OCI-LY1 (cell line): ENCODE measurements around the gene SIDT1.

Source experiments
- CTCF ChIP-seq: fragments of 200-600 bp; sonication (generic), shearing (Covaris generic); IDR thresholded peaks from 2 replicates; pipeline ENCODE4 v1.5.1; 2017; ENCODE audit warnings: mild to moderate bottlenecking, antibody characterized with exemption, low read length, moderate library complexity, mixed read lengths
- EZH2 ChIP-seq: fragments of 200-600 bp; sonication (generic), shearing (Covaris generic); IDR thresholded peaks from 2 replicates; pipeline ENCODE4 v1.8.0; 2017; ENCODE audit warnings: borderline replicate concordance, mixed run types, mild to moderate bottlenecking, antibody characterized with exemption, low read length, moderate library complexity, mixed read lengths

GRCh38 chr3:113658107-113658506, 125.8 kb downstream of the SIDT1 start:
- no peak for TF ChIP-seq CTCF
- TF ChIP-seq EZH2, result no peak
